T-cell (primary cell): ENCODE measurements around the gene FUT1. TPM values are rescaled to one million over a fixed set of nuclear protein-coding genes. Genes with fewer than 3 reads are reported as not detected.

Source experiments
- ATAC-seq, 4 experiments: fragments of 200-7000 bp in 3 of 4; fragments of 150-1000 bp in 1 of 4; cut with Tn5 transposase; replicated peaks in 1 of 4; 1 replicate in 3 of 4; 2 replicates in 1 of 4; pipeline ENCODE4 v1.10.0; 2021; ENCODE audit warnings: moderate library complexity in 3 of 4, mild to moderate bottlenecking in 2 of 4, moderate number of reproducible peaks in 1 of 4
- CTCF ChIA-PET, 2 donors: fragments of 300-600 bp; sonication (Branson Sonifier 250); formaldehyde crosslinking; loops; one replicate each; lab custom pipeline; 2022; ENCODE audit warnings: antibody characterized with exemption in 2 of 2; lab: Charles Lee
- POLR2A ChIA-PET, 2 donors: fragments of 300-600 bp; sonication (Branson Sonifier 250); formaldehyde crosslinking; loops; one replicate each; lab custom pipeline; 2022; ENCODE audit warnings: antibody characterized with exemption in 2 of 2; lab: Charles Lee
- DNase-seq, 35 experiments: peaks; one replicate each; pipeline versions ENCODE4 v3.0.0 to v3.0.0-alpha.2; 2013 to 2023
- H3K27ac ChIP-seq: one replicate; pipeline ENCODE4 v1.5.1; 2013; ENCODE audit warnings: low read length
- H3K27me3 ChIP-seq, 2 experiments: replicated peaks in 1 of 2; 1 replicate in 1 of 2; 2 replicates in 1 of 2; pipeline versions ENCODE4 v1.6.1 to v1.7.0; 2013; ENCODE audit warnings: low read length in 1 of 2, mixed read lengths in 1 of 2; ENCODE audit not compliant: control insufficient read depth in 2 of 2, insufficient read depth in 2 of 2; ENCODE audit errors: extremely low read depth in 1 of 2
- H3K36me3 ChIP-seq, 2 donors: 1 replicate in 1 of 2; 2 replicates in 1 of 2; pipeline versions ENCODE4 v1.6.1 to v1.7.0; 2013; ENCODE audit warnings: low read length in 1 of 2; ENCODE audit not compliant: control insufficient read depth in 2 of 2, insufficient read depth in 1 of 2; ENCODE audit errors: extremely low read depth in 1 of 2
- H3K4me1 ChIP-seq, 2 experiments: 1 replicate in 1 of 2; 2 replicates in 1 of 2; pipeline versions ENCODE4 v1.6.1 to v1.7.0; 2013; ENCODE audit warnings: low read length in 2 of 2, mixed read lengths in 1 of 2; ENCODE audit not compliant: insufficient read depth in 2 of 2, control insufficient read depth in 1 of 2; ENCODE audit errors: extremely low read depth in 1 of 2
- H3K4me3 ChIP-seq, 2 donors: 1 replicate in 1 of 2; 2 replicates in 1 of 2; pipeline versions ENCODE4 v1.5.1 to v1.7.0; 2013; ENCODE audit warnings: mild to moderate bottlenecking in 2 of 2, low read length in 1 of 2, moderate library complexity in 1 of 2; ENCODE audit not compliant: control insufficient read depth in 1 of 2; ENCODE audit errors: extremely low read depth in 1 of 2
- H3K9me3 ChIP-seq: 2 replicates; pipeline ENCODE4 v1.7.0; 2013
- H3K27ac Mint-ChIP-seq, 2 donors: one replicate each; pipeline ENCODE4 v1.8.0; 2020 to 2021; ENCODE audit warnings: mild to moderate bottlenecking in 2 of 2, mixed read lengths in 2 of 2
- H3K27me3 Mint-ChIP-seq, 2 donors: one replicate each; pipeline ENCODE4 v1.8.0; 2021 to 2022; ENCODE audit warnings: mixed read lengths in 2 of 2
- H3K36me3 Mint-ChIP-seq: one replicate; pipeline ENCODE4 v1.8.0; 2021; ENCODE audit warnings: mixed read lengths
- H3K4me1 Mint-ChIP-seq, 3 donors: one replicate each; pipeline ENCODE4 v1.8.0; 2020 to 2022; ENCODE audit warnings: mixed read lengths in 3 of 3, mild to moderate bottlenecking in 1 of 3
- H3K4me3 Mint-ChIP-seq, 3 donors: one replicate each; pipeline ENCODE4 v1.8.0; 2020 to 2022; ENCODE audit warnings: mild to moderate bottlenecking in 3 of 3, mixed read lengths in 3 of 3, moderate library complexity in 3 of 3
- H3K9me3 Mint-ChIP-seq, 3 donors: one replicate each; pipeline ENCODE4 v1.8.0; 2020 to 2022; ENCODE audit warnings: mixed read lengths in 3 of 3
- WGBS: methylation state at CpG from one replicate; pipeline ENCODE4 v1.1.5; 2013; ENCODE audit warnings: missing lambda C conversion rate; ENCODE audit not compliant: insufficient coverage; 5-methylcytosine and 5-hydroxymethylcytosine counted together
- total RNA-seq, 35 experiments: library from RNA in 6 of 35; stranded (reverse) in 6 of 35; fragments of 120-200 nt in 1 of 35; gene quantifications; one replicate each; pipeline versions ENCODE4 v1.2.1 to v1.2.4 and lab custom pipeline; 2013 to 2026

The FUT1 gene
- total RNA-seq, 5 donors from 2014 or later (not counting 1 experiment from before 2014, with no cell fraction given), result 0.09 to 0.28 (median 0.15) TPM

- H3K4me3 Mint-ChIP-seq, result no peak overlapping the region
- H3K27me3 Mint-ChIP-seq, result peaks cover 14 to 30% of the 10 kb centered on the region in 2 donors
- H3K4me1 Mint-ChIP-seq, result peaks cover 13 to 15% (median 14%) of the 10 kb centered on the region in 3 donors
- H3K9me3 Mint-ChIP-seq, result no peaks in the 10 kb centered on the region
- Histone ChIP-seq H3K36me3 (no peaks in the 10 kb centered on the region), H3K4me3 (no peak overlapping the region), H3K9me3 (no peaks in the 10 kb centered on the region), H3K27me3 (peaks cover 2 to 80% of the 10 kb centered on the region in 2 experiments), H3K4me1 (peaks cover 0 to 14% of the 10 kb centered on the region in 2 experiments), H3K27ac (no peak overlapping the region)
- ChIA-PET POLR2A (no interaction called here), CTCF (interaction anchor here (0.5 to 0.9 kb wide), 2 partner anchors 234 to 1189 kb away, joined by 3 to 6 read pairs; no protein-coding TSS in a partner anchor)
- DNase-seq, result no peak
- 89% methylated on average over 8 of the region's 14 CpGs for WGBS
- ATAC-seq, result no peak
- no peaks in the 10 kb centered on the region for H3K36me3 Mint-ChIP-seq
- no peak overlapping the region for H3K27ac Mint-ChIP-seq
Measured at GRCh38 chr19:48757741-48758144, 5.3 kb upstream of the FUT1 start.

DNA sequence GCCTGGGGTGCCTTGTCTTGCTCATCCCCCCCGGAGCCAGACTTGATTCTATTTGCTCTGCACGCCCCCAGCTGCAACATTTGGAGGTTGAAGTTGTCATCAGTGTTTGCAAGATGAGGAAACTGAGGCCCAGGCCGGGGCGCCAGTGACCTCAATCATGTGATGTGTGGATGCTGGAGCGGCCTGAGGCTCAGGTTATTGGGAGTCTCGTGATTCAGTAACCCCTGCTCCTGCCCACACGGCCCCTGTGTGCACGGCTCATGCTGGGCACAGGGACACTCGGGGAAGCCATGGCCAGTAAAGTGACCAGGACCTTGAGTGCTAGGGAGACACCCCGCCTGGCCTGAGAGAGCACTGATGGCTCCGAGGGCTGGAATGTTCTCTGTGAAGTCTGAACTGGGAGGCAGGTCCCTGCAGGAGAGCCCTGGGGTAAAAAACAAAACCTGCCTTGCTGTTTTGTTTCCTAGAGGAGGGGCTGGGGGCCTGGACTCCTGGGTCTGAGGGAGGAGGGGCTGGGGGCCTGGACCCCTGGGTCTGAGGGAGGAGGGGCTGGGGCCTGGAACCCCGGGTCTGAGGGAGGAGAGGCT is 4.7 kb upstream of the FUT1 start:
- H3K4me3 Mint-ChIP-seq, result no peak overlapping the region
- Histone ChIP-seq H3K4me1 (peaks cover under 1 to 20% of the 10 kb centered on the region in 2 experiments), H3K9me3 (no peaks in the 10 kb centered on the region), H3K27ac (no peak overlapping the region), H3K36me3 (no peaks in the 10 kb centered on the region), H3K4me3 (no peak overlapping the region), H3K27me3 (peaks cover 2 to 79% of the 10 kb centered on the region in 2 experiments)
- H3K4me1 Mint-ChIP-seq, result peaks cover 14 to 16% (median 16%) of the 10 kb centered on the region in 3 donors
- no peak for DNase-seq
- no peaks in the 10 kb centered on the region for H3K36me3 Mint-ChIP-seq
- H3K27me3 Mint-ChIP-seq, result peaks cover 15 to 31% of the 10 kb centered on the region in 2 donors
- H3K9me3 Mint-ChIP-seq, result no peaks in the 10 kb centered on the region
- ChIA-PET POLR2A (no interaction called here), CTCF (interaction anchor here (0.5 to 0.9 kb wide), 2 partner anchors 234 to 1189 kb away, joined by 3 to 6 read pairs; no protein-coding TSS in a partner anchor)
- no peak for ATAC-seq
- 78% methylated on average over 11 of the region's 12 CpGs for WGBS
- no peak overlapping the region for H3K27ac Mint-ChIP-seq

DNA sequence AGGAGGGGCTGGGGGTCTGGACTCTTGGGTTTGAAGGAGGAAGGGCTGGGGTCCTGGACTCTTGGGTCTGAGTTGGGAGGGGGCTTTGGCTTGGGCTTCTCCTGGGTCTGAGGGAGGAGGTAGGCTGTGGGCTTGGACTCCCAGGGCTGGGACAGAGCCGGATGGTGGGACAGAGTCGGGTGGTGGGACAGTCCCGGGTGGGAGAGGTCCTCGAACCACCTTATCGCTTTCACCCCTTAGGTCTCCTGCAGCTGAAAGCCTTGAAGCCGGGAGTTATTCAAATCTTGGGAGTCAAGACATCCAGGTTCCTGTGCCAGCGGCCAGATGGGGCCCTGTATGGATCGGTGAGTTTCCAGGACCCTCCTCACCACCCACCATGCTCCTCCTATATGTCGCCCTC is 4.2 kb upstream of the FUT1 start:
- ChIA-PET POLR2A (no interaction called here), CTCF (no interaction called here)
- ATAC-seq (no peak), DNase-seq (no peak)
- Histone ChIP-seq H3K4me3 (no peak overlapping the region), H3K36me3 (no peaks in the 10 kb centered on the region), H3K27ac (no peak overlapping the region), H3K9me3 (no peaks in the 10 kb centered on the region), H3K27me3 (peaks cover 2 to 78% of the 10 kb centered on the region in 2 experiments), H3K4me1 (peaks cover 2 to 25% of the 10 kb centered on the region in 2 experiments)
- peaks cover 18 to 33% of the 10 kb centered on the region in 2 donors for H3K27me3 Mint-ChIP-seq
- no peak overlapping the region for H3K4me3 Mint-ChIP-seq
- no peaks in the 10 kb centered on the region for H3K36me3 Mint-ChIP-seq
- H3K4me1 Mint-ChIP-seq, result peaks cover 16 to 20% (median 18%) of the 10 kb centered on the region in 3 donors
- 69% methylated on average over 4 of the region's 9 CpGs for WGBS
- H3K9me3 Mint-ChIP-seq, result no peaks in the 10 kb centered on the region
- H3K27ac Mint-ChIP-seq, result no peak overlapping the region

GRCh38 chr19:48756212-48756611 is 3.8 kb upstream of the FUT1 start:
- WGBS, result 92% methylated on average over 4 of the region's 11 CpGs
- Histone ChIP-seq H3K4me3 (no peak overlapping the region), H3K9me3 (no peaks in the 10 kb centered on the region), H3K27me3 (peaks cover 2 to 81% of the 10 kb centered on the region in 2 experiments), H3K4me1 (peaks cover 2 to 25% of the 10 kb centered on the region in 2 experiments), H3K27ac (no peak overlapping the region), H3K36me3 (no peaks in the 10 kb centered on the region)
- no peak overlapping the region for H3K27ac Mint-ChIP-seq
- CTCF ChIA-PET, result no interaction called here
- no peaks in the 10 kb centered on the region for H3K9me3 Mint-ChIP-seq
- H3K36me3 Mint-ChIP-seq, result no peaks in the 10 kb centered on the region
- H3K4me1 Mint-ChIP-seq, result peaks cover 16 to 22% (median 20%) of the 10 kb centered on the region in 3 donors
- H3K27me3 Mint-ChIP-seq, result peaks cover 19 to 34% of the 10 kb centered on the region in 2 donors
- no peak for ATAC-seq
- DNase-seq, result no peak
- no peak overlapping the region for H3K4me3 Mint-ChIP-seq
- POLR2A ChIA-PET, result interaction anchor here in 1 of 2 donors (0.5 kb wide), 1 partner anchor 58 kb away, joined by 6 read pairs; no protein-coding TSS in a partner anchor

GRCh38 chr19:48755787-48756186 is 3.3 kb upstream of the FUT1 start:
- peaks cover 2 to 25% of the 10 kb centered on the region in 2 experiments for H3K4me1 ChIP-seq
- H3K27me3 Mint-ChIP-seq, result peaks cover 23 to 36% of the 10 kb centered on the region in 2 donors
- no peaks in the 10 kb centered on the region for H3K36me3 Mint-ChIP-seq
- no peak overlapping the region for H3K4me3 Mint-ChIP-seq
- peaks cover 16 to 25% (median 24%) of the 10 kb centered on the region in 3 donors for H3K4me1 Mint-ChIP-seq
- WGBS, result 90% methylated on average over 2 of the region's 5 CpGs
- POLR2A ChIA-PET, result interaction anchor here in 1 of 2 donors (0.5 kb wide), 1 partner anchor 58 kb away, joined by 6 read pairs; no protein-coding TSS in a partner anchor
- ATAC-seq (no peak), DNase-seq (no peak)
- H3K27ac ChIP-seq, result no peak overlapping the region
- no peaks in the 10 kb centered on the region for H3K36me3 ChIP-seq
- CTCF ChIA-PET, result no interaction called here
- no peak overlapping the region for H3K4me3 ChIP-seq
- H3K27me3 ChIP-seq, result peaks cover 2 to 82% of the 10 kb centered on the region in 2 experiments
- no peaks in the 10 kb centered on the region for H3K9me3 Mint-ChIP-seq
- no peak overlapping the region for H3K27ac Mint-ChIP-seq
- no peaks in the 10 kb centered on the region for H3K9me3 ChIP-seq

GRCh38 chr19:48755084-48755641 is 2.7 kb upstream of the FUT1 start, which contains the start of gene FGF21:
Gene FGF21, plus strand, starts transcription at chr19:48755524. Its CDS starts 713 bp downstream, at chr19:48756237.
- Mint-ChIP-seq H3K4me3 (peak within 1 kb of the TSS in 1 of 3 donors; percentile 84), H3K36me3 (no peaks in the 10 kb centered on the region), H3K4me1 (peaks cover 12 to 19% (median 19%) of the 10 kb centered on the region in 3 donors), H3K9me3 (no peaks in the 10 kb centered on the region), H3K27me3 (peaks cover 20 to 31% of the 10 kb centered on the region in 2 donors), H3K27ac (no peak within 1 kb of the TSS)
- ATAC-seq (no peak), DNase-seq (no peak)
- no peak within 1 kb of the TSS for H3K4me3 ChIP-seq
- POLR2A ChIA-PET, result interaction anchor here in 1 of 2 donors (0.7 kb wide), 1 partner anchor 122 kb away, joined by 3 read pairs; no protein-coding TSS in a partner anchor
- no peaks in the 10 kb centered on the region for H3K9me3 ChIP-seq
- H3K27ac ChIP-seq, result no peak within 1 kb of the TSS
- CTCF ChIA-PET, result no interaction called here
- no peaks in the 10 kb centered on the region for H3K36me3 ChIP-seq
- 72% methylated on average over 3 of the region's 4 CpGs for WGBS
- peaks cover 2 to 21% of the 10 kb centered on the region in 2 experiments for H3K4me1 ChIP-seq
- H3K27me3 ChIP-seq, result peaks cover 0 to 81% of the 10 kb centered on the region in 2 experiments
